Measurements from ENCODE around the gene C19orf81.

Gene C19orf81

GRCh38 chr19:50705422-50706019 lies 56.3 kb downstream of the C19orf81 start:
- peak; percentile 73 to 78 for DNase-seq (ENCODE audit: low read depth in 2 of 2)
- no peak overlapping the region for H3K4me3 ChIP-seq (replicated peaks in 1 of 2; ENCODE audit: low read depth in 2 of 2, low read length in 2 of 2)
- TF ChIP-seq CTCF (IDR thresholded peaks at IDR 0.05; ENCODE audit: low read depth, low read length), result peak; percentile 89

- TF ChIP-seq CTCF (IDR thresholded peaks at IDR 0.05; ENCODE audit: low read depth, low read length), result no peak
- H3K4me3 ChIP-seq (replicated peaks in 1 of 2; ENCODE audit: low read depth in 2 of 2, low read length in 2 of 2), result no peak overlapping the region
- no peak for DNase-seq (ENCODE audit: low read depth in 2 of 2)
Measured at GRCh38 chr19:50706387-50706786, 57.1 kb downstream of the C19orf81 start.

GRCh38 chr19:50708179-50708879 lies 59.1 kb downstream of the C19orf81 start:
- no peak overlapping the region for H3K4me3 ChIP-seq (replicated peaks in 1 of 2; ENCODE audit: low read depth in 2 of 2, low read length in 2 of 2)
- peak in 1 of 2 donors; percentile 11 for DNase-seq (ENCODE audit: low read depth in 2 of 2)
- no peak for TF ChIP-seq CTCF (IDR thresholded peaks at IDR 0.05; ENCODE audit: low read depth, low read length)
